Ishikawa (cell line): ENCODE data around the gene HOMER1.

Experiments
- CREB1 ChIP-seq: IDR thresholded peaks from 2 replicates; pipeline ENCODE4 v1.6.1; 2012; ENCODE audit warnings: low read depth
- TAF1 ChIP-seq: IDR thresholded peaks from 2 replicates; pipeline ENCODE4 v1.6.1; 2012; ENCODE audit warnings: low read depth, mild to moderate bottlenecking
- TF ChIP-seq, protein P1 (sequence below): IDR thresholded peaks from 2 replicates; pipeline ENCODE4 v1.6.1; 2012

GRCh38 chr5:79333852-79334557, 179.9 kb downstream of the HOMER1 start:
- TF ChIP-seq CREB1 (no peak), TAF1 (no peak)
- TF ChIP-seq, protein P1, sequence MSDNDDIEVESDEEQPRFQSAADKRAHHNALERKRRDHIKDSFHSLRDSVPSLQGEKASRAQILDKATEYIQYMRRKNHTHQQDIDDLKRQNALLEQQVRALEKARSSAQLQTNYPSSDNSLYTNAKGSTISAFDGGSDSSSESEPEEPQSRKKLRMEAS = no peak
